GM12872 (cell line): ENCODE measurements around the gene PCDHGC3.

Experiments
- TF ChIP-seq, protein P1 (sequence below): IDR thresholded peaks from 3 replicates; pipeline ENCODE4 v1.5.1; 2011; ENCODE audit warnings: low read depth, mild to moderate bottlenecking, low read length, moderate library complexity; ENCODE audit not compliant: insufficient read depth

PCDHGC3 gene

GRCh38 chr5:141440341-141440740, 35.4 kb upstream of the PCDHGC3 start:
- TF ChIP-seq, protein P1, sequence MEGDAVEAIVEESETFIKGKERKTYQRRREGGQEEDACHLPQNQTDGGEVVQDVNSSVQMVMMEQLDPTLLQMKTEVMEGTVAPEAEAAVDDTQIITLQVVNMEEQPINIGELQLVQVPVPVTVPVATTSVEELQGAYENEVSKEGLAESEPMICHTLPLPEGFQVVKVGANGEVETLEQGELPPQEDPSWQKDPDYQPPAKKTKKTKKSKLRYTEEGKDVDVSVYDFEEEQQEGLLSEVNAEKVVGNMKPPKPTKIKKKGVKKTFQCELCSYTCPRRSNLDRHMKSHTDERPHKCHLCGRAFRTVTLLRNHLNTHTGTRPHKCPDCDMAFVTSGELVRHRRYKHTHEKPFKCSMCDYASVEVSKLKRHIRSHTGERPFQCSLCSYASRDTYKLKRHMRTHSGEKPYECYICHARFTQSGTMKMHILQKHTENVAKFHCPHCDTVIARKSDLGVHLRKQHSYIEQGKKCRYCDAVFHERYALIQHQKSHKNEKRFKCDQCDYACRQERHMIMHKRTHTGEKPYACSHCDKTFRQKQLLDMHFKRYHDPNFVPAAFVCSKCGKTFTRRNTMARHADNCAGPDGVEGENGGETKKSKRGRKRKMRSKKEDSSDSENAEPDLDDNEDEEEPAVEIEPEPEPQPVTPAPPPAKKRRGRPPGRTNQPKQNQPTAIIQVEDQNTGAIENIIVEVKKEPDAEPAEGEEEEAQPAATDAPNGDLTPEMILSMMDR: no peak

DNA sequence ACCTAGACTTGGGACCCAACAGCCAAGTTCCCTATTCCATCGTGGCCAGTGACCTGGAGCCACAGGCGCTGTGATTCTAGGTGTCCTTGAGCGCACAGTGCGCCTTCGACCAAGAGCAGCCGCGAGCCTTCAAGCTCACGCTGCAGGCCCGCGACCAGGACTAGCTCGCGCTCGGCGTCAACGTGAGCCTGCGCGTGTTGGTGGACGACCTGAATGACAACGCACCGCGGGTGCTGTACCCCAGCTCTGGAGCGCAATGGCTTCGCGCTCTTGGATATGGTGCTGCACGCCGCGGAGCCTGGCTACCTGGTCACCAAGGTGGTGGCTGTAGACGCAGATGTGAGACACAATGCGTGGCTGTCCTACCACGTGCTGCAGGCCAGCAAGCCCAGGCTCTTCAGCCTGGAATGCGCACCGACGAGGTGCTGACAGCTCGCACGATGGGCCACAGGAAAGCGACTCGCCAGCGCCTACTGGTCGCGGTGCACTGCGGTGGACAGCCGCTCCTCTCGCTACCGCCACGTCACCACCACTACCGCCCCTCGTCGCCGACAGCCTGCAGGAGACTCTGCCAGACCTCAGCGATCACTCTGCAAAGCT, 34.1 kb upstream of the PCDHGC3 start:
- TF ChIP-seq, protein P1: no peak

DNA sequence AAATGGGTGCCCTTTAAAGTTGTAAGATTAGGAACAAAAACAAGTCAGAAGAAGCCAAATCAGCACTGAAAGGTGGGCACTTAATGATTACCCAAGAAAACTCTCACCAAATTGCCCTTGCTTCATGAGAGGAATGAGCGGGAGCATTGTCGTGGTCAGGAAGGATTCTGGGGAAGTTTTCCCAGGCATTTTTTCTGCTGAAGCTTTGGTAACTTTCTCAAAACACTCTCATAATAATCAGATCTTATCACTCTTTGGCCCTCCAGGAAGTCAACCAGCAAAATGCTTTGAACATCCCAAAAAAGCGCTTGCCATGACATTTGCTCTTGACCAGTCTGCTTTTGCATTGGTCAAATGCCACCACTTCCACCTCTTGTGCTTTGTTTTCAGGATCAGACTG, 10.4 kb upstream of the PCDHGC3 start:
- TF ChIP-seq, protein P1: no peak

GRCh38 chr5:141476132-141476911, 556 bp downstream of the PCDHGC3 start:
- TF ChIP-seq, protein P1: no peak

GRCh38 chr5:141477044-141477575, 1.3 kb downstream of the PCDHGC3 start:
- TF ChIP-seq, protein P1: no peak

GRCh38 chr5:141477815-141478214, 2.0 kb downstream of the PCDHGC3 start:
- TF ChIP-seq, protein P1: no peak

DNA sequence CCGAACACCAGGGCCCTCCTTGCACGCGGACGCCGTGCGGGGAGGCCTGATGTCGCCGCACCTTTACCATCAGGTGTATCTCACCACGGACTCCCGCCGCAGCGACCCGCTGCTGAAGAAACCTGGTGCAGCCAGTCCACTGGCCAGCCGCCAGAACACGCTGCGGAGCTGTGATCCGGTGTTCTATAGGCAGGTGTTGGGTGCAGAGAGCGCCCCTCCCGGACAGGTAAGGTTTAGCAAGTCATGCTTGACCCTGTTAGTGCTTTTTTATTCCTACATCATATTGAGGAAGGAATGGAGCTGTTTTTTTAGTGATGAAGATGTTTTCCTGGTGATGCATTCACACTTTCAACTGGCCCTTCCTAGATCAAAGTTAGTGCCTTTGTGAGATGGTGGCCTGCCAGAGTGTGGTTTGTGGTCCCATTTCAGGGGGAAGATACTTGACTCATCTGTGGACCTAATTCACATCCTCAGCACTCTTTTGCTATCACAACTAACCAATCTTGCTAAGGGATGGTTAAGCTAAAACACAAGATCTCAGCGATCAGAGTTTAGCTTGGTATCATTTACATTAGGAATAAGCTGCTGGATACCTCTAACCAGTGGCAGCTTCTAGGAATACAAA, 2.7 kb downstream of the PCDHGC3 start:
- TF ChIP-seq, protein P1: peak; percentile 34; the same call in 1 of the 3 replicates
